GM10266 (cell line): ENCODE results near the gene KYAT1.
"Not testable (repeated sequence)": the region's sequence is repeated elsewhere in the genome, so short reads cannot be mapped to it uniquely, and the experiment has no call there.

Experiments used
- DNase-seq: peaks from one replicate; pipeline ENCODE4 v3.0.0; 2012; ENCODE audit errors: extremely low spot score
- TF ChIP-seq, protein P1 (sequence below): IDR thresholded peaks from 2 replicates; pipeline ENCODE4 v1.5.1; 2012; ENCODE audit warnings: mild to moderate bottlenecking, low read depth; ENCODE audit not compliant: control insufficient read depth, insufficient read depth; ENCODE audit errors: missing control alignments

The KYAT1 gene

DNA sequence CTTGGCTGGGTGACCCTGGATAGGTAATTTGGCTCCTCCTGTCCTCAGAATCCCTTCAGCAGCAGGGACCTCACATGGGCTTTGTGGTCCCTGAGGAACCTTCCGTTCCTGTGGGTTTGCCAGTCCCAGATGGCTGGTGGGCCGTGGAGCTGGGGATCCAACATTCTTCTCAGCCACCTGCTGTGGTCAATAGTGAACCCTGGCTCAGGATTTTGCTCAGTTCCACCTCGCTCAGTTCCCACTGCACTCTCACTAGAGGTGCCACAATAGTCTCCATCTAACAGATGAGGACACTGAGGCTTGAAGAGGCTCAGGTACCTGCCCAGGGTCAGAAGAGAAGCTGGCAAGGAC is 35.1 kb downstream of the KYAT1 start:
- TF ChIP-seq, protein P1, sequence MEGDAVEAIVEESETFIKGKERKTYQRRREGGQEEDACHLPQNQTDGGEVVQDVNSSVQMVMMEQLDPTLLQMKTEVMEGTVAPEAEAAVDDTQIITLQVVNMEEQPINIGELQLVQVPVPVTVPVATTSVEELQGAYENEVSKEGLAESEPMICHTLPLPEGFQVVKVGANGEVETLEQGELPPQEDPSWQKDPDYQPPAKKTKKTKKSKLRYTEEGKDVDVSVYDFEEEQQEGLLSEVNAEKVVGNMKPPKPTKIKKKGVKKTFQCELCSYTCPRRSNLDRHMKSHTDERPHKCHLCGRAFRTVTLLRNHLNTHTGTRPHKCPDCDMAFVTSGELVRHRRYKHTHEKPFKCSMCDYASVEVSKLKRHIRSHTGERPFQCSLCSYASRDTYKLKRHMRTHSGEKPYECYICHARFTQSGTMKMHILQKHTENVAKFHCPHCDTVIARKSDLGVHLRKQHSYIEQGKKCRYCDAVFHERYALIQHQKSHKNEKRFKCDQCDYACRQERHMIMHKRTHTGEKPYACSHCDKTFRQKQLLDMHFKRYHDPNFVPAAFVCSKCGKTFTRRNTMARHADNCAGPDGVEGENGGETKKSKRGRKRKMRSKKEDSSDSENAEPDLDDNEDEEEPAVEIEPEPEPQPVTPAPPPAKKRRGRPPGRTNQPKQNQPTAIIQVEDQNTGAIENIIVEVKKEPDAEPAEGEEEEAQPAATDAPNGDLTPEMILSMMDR, result no peak
- DNase-seq, result no peak

DNA sequence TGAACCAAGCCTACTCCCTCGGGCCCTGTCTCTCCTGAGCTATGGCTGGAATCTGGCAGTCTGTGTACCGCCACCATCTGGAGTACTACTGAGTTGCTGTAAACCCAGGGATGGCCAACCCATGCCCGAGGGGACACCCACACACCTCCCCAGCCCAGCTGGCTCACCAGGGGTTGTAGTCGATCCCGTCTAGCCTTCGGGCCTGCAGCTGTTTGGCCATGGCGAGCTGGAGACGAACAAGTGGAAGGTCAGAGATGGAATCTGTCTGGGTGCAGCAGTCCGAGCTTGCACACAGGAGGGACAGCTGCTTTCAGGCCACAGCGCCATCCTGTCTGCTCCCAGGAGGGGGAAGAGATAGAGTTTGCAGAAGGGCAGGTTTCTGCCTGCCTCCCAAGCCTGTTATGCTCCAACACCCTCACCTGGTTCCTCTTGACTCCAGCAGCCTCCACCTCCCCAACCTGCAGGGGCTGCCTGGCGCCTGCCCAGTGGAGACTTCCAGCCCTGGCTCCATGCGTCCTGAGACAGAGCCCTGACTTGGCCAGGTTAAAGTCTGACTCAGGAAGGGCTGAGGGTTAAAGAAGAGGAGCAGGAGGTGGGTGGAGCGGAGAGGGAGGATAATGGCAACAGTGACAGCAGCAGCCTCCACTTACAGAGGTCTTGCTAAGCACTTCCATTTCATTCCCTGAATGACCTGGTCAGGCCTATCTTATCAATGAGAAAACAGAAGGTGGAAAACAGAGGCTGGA is 36.4 kb downstream of the KYAT1 start:
- TF ChIP-seq, protein P1, result no peak
- no peak for DNase-seq

DNA sequence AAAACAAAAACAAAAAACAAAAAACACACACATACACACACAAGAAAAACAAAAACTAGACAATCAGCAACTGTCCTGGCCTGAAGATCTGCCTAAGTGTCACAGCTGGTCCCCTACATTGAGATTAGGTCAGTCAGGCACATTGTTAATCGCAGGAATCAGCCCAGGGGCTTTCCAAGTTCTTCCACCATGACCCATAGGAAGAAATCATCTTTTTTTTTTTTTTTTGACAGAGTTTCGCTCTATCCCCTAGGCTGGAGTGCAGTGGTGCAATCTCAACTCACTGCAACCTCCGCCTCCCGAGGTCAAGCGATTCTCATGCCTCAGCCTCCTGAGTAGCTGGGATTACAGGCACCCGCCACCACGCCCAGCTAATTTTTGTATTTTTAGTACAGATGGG is 38.6 kb downstream of the KYAT1 start:
- not testable (repeated sequence) for DNase-seq

DNA sequence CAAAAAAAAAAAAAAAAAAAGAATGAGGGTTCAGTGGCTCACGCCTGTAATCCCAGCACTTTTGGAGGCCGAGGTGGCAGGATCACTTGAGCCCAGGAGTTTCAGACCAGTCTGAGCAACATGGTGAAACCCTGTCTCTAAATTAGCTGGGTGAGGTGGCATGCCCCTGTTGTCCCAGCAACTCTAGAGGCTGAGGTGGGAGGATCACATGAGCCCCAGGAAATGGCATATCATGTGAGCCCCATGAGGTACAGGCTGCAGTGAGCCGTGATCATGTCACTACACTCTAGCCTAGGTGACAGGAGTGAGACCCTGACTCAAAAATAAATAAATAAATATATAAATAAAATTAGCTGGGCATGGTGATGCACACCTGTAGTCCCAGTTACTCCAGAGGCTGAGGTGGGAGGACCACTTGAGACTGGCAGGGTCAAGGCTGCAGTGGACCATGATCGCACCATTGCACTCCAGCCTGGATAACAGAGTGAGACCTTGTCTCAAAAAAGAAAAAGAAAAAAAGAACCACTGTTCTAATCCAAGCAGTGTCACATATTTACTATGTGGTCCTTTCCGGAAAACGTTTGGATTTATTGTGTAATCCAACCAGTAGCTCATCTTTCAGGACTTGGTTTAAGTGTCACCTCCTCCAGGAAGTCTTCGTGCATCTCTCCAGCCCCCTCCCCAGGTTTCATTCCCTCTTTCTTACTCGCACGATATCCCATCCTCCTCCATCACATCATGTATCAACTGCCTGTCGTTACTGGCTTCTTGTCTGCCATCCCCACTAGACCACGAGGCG is 39.9 kb downstream of the KYAT1 start:
- TF ChIP-seq, protein P1, result no peak

DNA sequence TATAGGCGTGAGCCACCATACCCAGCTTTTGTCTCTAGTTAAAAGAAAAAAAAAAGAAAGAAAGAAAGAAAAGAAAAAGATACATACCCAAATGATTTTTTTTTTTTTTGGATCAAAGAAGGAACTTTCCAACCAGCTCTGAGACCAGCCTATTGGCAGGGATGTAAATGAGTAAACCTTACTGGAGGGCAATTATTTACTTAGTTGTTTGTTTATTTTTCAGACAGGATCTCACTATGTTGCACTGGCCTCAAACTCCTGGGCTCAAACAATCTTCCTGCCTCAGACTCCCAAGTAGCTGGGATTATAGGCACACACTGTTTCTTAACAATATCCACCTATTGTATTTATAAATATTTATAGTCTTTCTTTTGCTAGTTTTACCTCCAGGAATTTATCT is 41.2 kb downstream of the KYAT1 start:
- TF ChIP-seq, protein P1, result no peak
- no peak for DNase-seq

More for the DNA sequence above, 39.9 kb downstream of the KYAT1 start:
- DNase-seq, result no peak

DNA sequence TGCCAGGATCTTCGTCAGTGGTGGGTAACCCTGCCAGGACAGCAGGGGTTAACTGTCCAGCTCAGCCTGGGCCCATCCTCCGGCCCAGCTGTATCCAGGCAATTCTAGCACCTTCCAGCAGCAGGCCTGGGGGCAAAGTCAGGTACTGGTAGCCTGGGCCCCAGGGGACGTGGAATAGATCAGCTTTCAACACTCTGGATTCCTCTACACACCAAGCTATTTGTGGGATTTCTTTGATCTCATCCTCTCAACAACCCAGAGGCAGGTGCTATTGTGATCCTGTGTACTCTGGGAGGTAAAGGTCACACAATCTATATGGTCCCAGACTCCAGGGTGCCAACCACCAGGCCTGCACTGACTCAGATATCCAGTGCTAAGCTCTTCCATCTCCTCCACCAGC is 43.4 kb downstream of the KYAT1 start:
- TF ChIP-seq, protein P1, result no peak
- no peak for DNase-seq

DNA sequence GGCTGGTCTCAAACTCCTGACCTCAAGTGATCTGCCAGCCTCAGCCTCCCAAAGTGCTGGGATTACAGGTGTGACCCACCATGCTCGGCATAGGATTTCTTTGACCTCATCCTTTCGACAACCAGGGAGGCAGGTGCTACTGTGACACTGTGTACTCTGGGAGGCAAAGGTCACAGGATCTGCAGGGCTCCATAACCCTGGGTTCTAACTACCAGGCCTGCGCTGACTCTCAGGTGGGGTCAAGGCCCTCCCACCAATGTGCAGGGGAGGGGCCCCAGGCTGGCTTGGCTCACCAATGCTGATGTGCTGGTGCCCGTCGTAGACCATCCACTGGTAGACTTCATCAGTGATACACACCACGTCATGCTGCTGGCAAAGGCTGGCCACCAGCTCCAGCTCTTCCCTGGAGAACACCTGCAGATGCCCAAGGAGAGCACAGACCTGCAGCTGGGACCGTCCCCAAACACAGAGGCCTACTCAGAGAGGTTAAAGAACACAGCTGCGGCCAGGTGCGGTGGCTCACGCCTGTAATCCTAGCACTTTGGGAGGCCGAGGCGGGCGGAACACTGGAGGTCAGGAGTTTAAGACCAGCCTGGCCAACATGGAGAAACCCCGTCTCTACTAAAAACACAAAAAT is 45.1 kb downstream of the KYAT1 start:
- DNase-seq, result peak; percentile 2
- TF ChIP-seq, protein P1, result no peak
